Measurements from ENCODE around the gene SPRYD3.
A peak's percentile ranks its signal among the peaks of the same experiment; 100 is the strongest.

Gene SPRYD3

DNA sequence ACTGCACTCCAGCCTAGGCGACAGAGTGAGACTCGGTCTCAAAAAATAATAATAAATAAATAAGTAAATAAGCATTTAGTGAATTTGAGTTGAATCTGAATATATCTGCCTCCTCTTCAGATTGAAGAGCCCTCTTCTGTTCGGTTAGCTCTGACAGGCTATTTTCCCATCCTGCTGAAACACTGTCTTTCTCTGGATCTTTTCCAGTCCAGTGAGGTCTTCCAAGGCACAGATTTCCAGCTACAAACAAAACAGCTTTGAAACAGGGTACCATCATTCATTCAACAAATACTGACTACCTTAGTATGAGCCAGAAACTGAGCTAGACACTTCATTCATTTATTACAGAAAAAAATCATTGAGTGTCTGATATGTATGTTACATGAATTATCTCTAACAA, 7.2 kb upstream of the SPRYD3 start:
- in situ Hi-C loops (cut with HindIII; ENCODE audit: low pct_unique_long_range_greater_than_20kb, low sequenced_read_pairs), result no loop called here
- no peak for TF ChIP-seq JUND (IDR thresholded peaks at IDR 0.05; ENCODE audit: low read depth)
- no peak for DNase-seq (ENCODE audit: low read depth in 1 of 2, low spot score in 1 of 2)

DNA sequence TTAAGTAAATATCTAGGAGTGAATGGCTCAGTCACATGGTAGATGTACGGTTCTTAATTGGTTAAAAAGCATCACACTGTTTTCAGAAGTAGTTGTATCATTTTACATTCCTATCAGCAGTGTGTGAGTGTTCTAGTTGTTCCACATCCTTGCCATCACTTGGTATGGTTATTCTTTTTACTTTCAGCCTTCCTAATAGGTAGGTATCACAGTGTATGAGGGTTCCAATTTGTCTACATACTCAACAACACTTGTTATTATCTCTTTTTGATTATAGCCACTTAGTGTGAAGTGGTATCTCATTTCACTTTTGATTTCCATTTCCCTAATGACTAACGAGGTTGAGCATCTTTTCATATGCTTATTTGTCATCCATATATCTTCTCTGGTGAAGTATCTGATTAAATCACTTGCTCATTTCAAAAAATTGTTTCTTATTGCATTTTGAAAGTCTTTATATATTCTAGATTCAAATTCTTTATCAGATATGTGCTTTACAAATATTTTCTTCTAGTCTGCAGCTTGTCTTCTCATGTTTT, 3.5 kb upstream of the SPRYD3 start:
- no peak for TF ChIP-seq JUND (IDR thresholded peaks at IDR 0.05; ENCODE audit: low read depth)
- DNase-seq (ENCODE audit: low read depth in 1 of 2, low spot score in 1 of 2), result no peak
- in situ Hi-C loops (cut with HindIII; ENCODE audit: low pct_unique_long_range_greater_than_20kb, low sequenced_read_pairs), result no loop called here

DNA sequence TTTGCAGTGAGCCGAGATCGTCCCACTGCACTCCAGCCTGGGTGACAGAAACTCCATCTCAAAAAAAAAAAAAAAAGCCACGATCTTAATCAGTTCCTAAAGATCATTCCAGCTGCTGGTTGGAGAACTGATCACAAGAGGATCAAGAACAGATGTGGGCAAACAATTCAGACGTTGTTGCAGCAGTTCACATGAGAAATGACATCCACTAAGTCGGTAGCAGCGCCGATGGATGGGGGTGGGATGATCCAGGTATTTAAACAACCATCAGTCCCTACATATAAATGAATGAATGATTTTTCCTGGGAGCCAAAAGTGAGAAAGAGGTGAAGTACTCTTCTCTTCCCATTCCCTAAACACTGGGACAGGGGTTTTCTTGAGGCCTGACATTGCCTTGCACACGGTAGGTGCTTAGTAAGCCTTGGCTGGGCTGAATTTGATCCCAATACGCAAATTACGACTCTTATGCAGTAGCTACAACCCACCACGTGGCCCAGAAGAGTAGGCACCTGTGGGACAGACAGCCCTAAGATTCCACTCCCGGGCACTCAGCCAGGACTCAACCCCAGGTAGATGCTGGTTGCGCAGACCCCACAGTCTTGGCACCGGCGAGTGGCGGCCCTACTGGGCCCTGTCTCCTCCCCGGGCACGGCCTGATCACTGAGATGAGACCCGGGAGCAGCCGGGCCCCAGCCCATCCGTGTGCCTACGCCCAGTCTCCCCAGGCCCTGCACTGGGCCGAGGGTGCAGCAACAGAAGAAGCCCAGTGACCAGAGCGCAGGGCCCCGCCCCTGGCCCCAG, 565 bp downstream of the SPRYD3 start:
- peak in 1 of 2 experiments; percentile 74 for DNase-seq (ENCODE audit: low read depth in 1 of 2, low spot score in 1 of 2)
- in situ Hi-C loops (cut with HindIII; ENCODE audit: low pct_unique_long_range_greater_than_20kb, low sequenced_read_pairs), result no loop called here
- no peak for TF ChIP-seq JUND (IDR thresholded peaks at IDR 0.05; ENCODE audit: low read depth)

DNA sequence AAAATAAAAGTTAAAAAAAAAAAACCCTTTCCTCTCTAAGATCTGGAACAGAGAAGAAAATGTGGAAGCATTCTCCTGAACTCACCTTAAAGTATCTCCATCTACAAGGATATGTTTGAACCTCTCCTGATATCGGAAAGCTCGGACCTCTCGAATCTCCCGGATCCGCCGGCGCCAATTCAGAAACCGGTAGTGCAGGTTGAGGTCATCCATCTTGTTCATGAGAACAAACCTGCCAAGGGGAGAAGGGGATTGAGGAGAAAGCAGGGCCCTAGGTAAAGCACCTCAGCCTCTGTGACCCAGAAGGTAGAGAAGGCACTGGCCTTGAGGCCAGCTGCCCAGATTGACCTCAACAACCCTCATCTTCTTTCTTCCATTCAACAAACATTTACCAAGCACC, 2.2 kb downstream of the SPRYD3 start:
- no peak for DNase-seq (ENCODE audit: low read depth in 1 of 2, low spot score in 1 of 2)
- in situ Hi-C loops (cut with HindIII; ENCODE audit: low pct_unique_long_range_greater_than_20kb, low sequenced_read_pairs), result no loop called here
- no peak for TF ChIP-seq JUND (IDR thresholded peaks at IDR 0.05; ENCODE audit: low read depth)

GRCh38 chr12:53076461-53076860, 2.7 kb downstream of the SPRYD3 start:
- TF ChIP-seq JUND (IDR thresholded peaks at IDR 0.05; ENCODE audit: low read depth), result no peak
- in situ Hi-C loops (cut with HindIII; ENCODE audit: low pct_unique_long_range_greater_than_20kb, low sequenced_read_pairs), result no loop called here
- DNase-seq (ENCODE audit: low read depth in 1 of 2, low spot score in 1 of 2), result no peak

GRCh38 chr12:53074999-53075370, 4.2 kb downstream of the SPRYD3 start:
- no peak for TF ChIP-seq JUND (IDR thresholded peaks at IDR 0.05; ENCODE audit: low read depth)
- no peak for DNase-seq (ENCODE audit: low read depth in 1 of 2, low spot score in 1 of 2)
- in situ Hi-C loops (cut with HindIII; ENCODE audit: low pct_unique_long_range_greater_than_20kb, low sequenced_read_pairs), result no loop called here

DNA sequence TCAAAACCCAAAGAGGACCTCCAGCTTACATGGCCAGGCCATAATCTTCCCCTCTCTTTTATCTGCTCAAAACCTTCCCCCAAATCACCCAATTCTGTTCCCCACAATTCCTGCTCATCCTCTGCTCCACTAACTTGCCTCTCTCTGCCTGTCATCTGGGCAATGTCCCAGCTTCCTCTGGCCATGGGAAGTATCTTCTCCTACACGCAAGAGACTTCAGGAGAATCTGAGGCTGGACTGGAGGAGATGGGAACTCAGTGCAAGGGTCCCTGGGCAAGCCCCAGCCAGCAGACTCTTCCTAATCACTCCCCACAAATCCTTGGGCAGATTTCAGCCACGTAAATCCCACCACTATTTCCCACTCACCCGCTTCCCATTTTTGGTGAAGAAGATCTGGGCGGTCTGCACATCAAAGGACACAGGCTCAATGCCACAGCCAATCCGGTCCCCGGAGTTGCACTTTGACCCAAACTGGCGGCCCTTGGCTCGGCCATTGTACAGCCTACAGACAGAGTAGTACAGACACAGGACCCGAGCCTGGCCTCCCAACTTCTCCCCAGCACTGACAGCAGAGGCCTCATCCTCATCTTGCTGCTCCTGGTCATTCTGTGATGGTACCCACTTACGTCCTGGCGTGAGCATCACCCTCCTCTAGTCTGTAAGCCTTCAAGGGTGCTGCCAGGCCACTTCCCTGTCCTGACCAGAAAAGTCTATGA, 4.7 kb downstream of the SPRYD3 start:
- TF ChIP-seq JUND (IDR thresholded peaks at IDR 0.05; ENCODE audit: low read depth), result no peak
- DNase-seq (ENCODE audit: low read depth in 1 of 2, low spot score in 1 of 2), result no peak
- in situ Hi-C loops (cut with HindIII; ENCODE audit: low pct_unique_long_range_greater_than_20kb, low sequenced_read_pairs), result no loop called here

DNA sequence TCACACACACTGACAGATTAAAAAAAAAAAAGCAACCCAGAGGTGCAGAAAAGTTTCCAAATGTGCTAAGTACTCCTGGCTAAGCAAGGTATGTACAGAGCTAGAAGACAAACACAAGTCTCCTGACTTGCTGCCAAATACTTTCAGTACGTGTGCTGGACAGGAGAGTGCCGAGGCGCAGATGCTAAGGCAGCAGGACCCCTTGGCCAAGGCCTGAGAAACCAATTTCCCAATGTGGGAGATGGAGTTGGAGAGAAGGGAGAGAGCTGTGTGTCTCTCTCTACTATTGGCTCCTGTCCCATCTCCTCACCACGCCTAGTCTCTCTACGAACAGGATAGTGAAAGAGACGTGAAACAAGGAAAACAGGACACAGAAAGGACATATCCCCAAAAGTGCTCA, 5.3 kb downstream of the SPRYD3 start:
- peak; percentile 68 for DNase-seq (ENCODE audit: low read depth in 1 of 2, low spot score in 1 of 2)
- TF ChIP-seq JUND (IDR thresholded peaks at IDR 0.05; ENCODE audit: low read depth), result no peak
- in situ Hi-C loops (cut with HindIII; ENCODE audit: low pct_unique_long_range_greater_than_20kb, low sequenced_read_pairs), result no loop called here

DNA sequence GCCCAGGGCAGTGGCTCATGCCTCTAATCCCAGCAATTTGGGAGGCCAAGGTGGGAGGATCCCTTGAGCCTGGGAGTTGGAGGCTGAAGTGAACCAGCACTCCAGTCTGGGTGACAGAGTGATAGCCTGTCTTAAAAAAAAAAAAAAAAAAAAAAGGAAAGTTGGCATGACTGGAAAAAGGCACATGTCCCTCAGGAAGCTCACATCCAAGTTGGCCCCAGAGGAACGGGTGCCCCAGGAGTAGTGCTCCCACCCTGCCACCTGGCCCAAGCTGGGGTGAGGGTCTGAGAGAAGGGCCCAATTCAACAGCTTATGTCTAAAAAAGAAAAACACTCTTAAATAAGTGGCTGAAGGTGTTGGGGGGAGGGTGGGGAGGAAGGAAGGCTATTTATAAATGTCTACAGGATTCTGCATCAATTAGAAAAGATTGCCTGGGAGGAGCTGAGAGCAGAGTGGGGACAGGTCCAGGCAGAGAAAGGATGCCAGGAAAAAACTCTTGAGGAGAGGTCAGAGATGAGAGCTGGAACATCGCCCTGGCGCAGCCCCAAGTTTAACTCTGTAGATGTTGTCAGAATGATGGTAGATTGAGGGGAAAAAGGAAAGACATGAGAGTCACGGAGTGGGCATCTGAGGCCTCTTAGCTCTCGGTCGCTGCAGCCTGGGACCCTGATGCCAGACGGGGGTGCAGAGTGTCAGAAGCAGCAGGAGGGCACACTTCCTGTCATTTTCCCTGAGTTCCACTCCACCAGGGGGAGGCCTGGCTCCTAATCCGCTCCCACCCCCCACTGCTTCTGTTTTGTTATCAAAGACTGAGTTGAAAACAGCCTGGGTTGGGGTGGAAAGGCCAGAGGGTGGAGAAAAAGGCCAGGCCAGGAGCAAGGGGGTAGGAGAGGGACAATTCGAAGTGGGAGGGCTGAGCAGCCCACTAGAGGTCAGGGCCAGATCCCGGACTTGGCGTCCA, 7.3 kb downstream of the SPRYD3 start:
- in situ Hi-C loops (cut with HindIII; ENCODE audit: low pct_unique_long_range_greater_than_20kb, low sequenced_read_pairs), result no loop called here
- no peak for TF ChIP-seq JUND (IDR thresholded peaks at IDR 0.05; ENCODE audit: low read depth)
- DNase-seq (ENCODE audit: low read depth in 1 of 2, low spot score in 1 of 2), result no peak

GRCh38 chr12:53070877-53071492, 8.2 kb downstream of the SPRYD3 start:
- in situ Hi-C loops (cut with HindIII; ENCODE audit: low pct_unique_long_range_greater_than_20kb, low sequenced_read_pairs), result no loop called here
- DNase-seq (ENCODE audit: low read depth in 1 of 2, low spot score in 1 of 2), result no peak

GRCh38 chr12:53069621-53070410, 9.4 kb downstream of the SPRYD3 start:
- in situ Hi-C loops (cut with HindIII; ENCODE audit: low pct_unique_long_range_greater_than_20kb, low sequenced_read_pairs), result no loop called here
- TF ChIP-seq JUND (IDR thresholded peaks at IDR 0.05; ENCODE audit: low read depth), result no peak
- no peak for DNase-seq (ENCODE audit: low read depth in 1 of 2, low spot score in 1 of 2)

More at GRCh38 chr12:53070877-53071492, 8.2 kb downstream of the SPRYD3 start:
- TF ChIP-seq JUND (IDR thresholded peaks at IDR 0.05; ENCODE audit: low read depth), result no peak

Data from T47D (cell line).